Testis (tissue), 3 donors: ENCODE results near the gene TTC31. TPM values are rescaled to one million over a fixed set of nuclear protein-coding genes. Genes with fewer than 3 reads are reported as not detected.
A peak's percentile ranks its signal among the peaks of the same experiment; 100 is the strongest.

Source experiments
- DNase-seq: peaks from one replicate; pipeline ENCODE4 v3.0.0-alpha.2; 2019
- H3K27ac ChIP-seq, 2 donors: fragments of 200-600 bp; sonication (generic); one replicate each; pipeline ENCODE4 v1.5.1; 2019
- H3K27me3 ChIP-seq: fragments of 200-600 bp; sonication (generic); one replicate; pipeline ENCODE4 v1.5.1; 2019
- H3K36me3 ChIP-seq: fragments of 200-600 bp; sonication (generic); one replicate; pipeline ENCODE4 v1.5.1; 2017; ENCODE audit warnings: low read depth; ENCODE audit errors: missing control alignments
- H3K4me1 ChIP-seq: fragments of 200-600 bp; sonication (generic); one replicate; pipeline ENCODE4 v1.5.1; 2019
- H3K4me3 ChIP-seq, 2 donors: fragments of 200-600 bp; sonication (generic); one replicate each; pipeline ENCODE4 v1.5.1; 2017 to 2019
- H3K9me3 ChIP-seq: fragments of 200-600 bp; sonication (generic); one replicate; pipeline ENCODE4 v1.5.1; 2017
- POLR2A ChIP-seq: fragments of 450-650 bp; IDR thresholded peaks from one replicate; pipeline ENCODE4 v1.6.1; 2017; ENCODE audit warnings: antibody characterized with exemption, mild to moderate bottlenecking, moderate library complexity
- WGBS, 2 donors: methylation state at CpG; one replicate each; pipeline ENCODE4 v1.1.5; 2018; 5-methylcytosine and 5-hydroxymethylcytosine counted together
- intact Hi-C: fragments of 100-400 bp; cut with DNase I; formaldehyde crosslinking; loops from one replicate; pipeline ENCODE4 v1.15.1; 2023; ENCODE audit warnings: low total_unique reads
- polyA plus RNA-seq: library from polyadenylated mRNA; stranded (reverse); fragments of 350-450 nt; fragmentation: Illumina TruSeq; extraction: RNeasy Lipid Tissue Mini Kit (QIAGEN cat#74804); gene quantifications from one replicate; pipeline ENCODE4 v1.2.3, GENCODE V29; 2014; ENCODE audit warnings: low read depth, low replicate concordance; ENCODE audit not compliant: insufficient read depth
- total RNA-seq, 2 donors: library from RNA; depleted of rRNA; stranded (reverse); fragments of >200 nt; gene quantifications; one replicate each; pipeline ENCODE4 v1.2.3, GENCODE V29; 2016
- TF ChIP-seq, protein P1 (sequence below), 3 experiments: fragments of 450-650 bp in 2 of 3; fragments of 200-600 bp in 1 of 3; sonication (generic) in 1 of 3; IDR thresholded peaks; one replicate each; pipeline ENCODE4 v1.5.1; 2016 to 2019; ENCODE audit warnings: antibody characterized with exemption in 3 of 3, mild to moderate bottlenecking in 2 of 3, moderate library complexity in 1 of 3

TTC31 gene
- total and polyA plus RNA-seq, 3 donors from 2014 or later = 19.6 to 36.2 (median 30.1) TPM

DNA sequence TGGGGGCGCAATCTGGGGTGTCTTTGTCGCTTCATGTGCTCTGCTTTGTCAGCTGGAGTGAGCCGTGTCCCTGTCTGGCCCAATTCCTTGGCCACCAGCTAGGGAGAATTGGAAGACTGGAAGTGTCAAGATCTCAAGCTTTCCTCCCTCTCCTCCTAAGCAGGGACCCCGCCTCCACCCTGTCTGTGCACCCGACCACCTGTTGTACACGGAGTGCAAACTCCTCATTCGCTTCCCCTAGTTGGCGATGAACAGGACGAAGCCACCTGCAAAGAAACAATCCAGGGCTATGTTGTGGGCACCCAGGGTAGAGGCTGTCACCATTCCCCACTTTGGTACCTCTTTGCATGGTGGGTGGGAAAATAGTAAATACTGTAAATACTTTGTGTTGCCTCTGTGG is 44.9 kb downstream of the TTC31 start:
- intact Hi-C loops = no loop called here
- H3K9me3 ChIP-seq = no peaks in the 10 kb centered on the region
- 94 to 95% methylated on average over 9 of the region's 9 CpGs for WGBS, 2 donors
- DNase-seq = no peak
- peaks cover 16% of the 10 kb centered on the region for H3K4me1 ChIP-seq
- no peak overlapping the region for H3K27ac ChIP-seq
- H3K4me3 ChIP-seq = no peak overlapping the region
- TF ChIP-seq POLR2A = no peak
- TF ChIP-seq, protein P1, sequence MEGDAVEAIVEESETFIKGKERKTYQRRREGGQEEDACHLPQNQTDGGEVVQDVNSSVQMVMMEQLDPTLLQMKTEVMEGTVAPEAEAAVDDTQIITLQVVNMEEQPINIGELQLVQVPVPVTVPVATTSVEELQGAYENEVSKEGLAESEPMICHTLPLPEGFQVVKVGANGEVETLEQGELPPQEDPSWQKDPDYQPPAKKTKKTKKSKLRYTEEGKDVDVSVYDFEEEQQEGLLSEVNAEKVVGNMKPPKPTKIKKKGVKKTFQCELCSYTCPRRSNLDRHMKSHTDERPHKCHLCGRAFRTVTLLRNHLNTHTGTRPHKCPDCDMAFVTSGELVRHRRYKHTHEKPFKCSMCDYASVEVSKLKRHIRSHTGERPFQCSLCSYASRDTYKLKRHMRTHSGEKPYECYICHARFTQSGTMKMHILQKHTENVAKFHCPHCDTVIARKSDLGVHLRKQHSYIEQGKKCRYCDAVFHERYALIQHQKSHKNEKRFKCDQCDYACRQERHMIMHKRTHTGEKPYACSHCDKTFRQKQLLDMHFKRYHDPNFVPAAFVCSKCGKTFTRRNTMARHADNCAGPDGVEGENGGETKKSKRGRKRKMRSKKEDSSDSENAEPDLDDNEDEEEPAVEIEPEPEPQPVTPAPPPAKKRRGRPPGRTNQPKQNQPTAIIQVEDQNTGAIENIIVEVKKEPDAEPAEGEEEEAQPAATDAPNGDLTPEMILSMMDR (IDR thresholded peaks at IDR 0.05) = no peak
- no peaks in the 10 kb centered on the region for H3K36me3 ChIP-seq
- no peaks in the 10 kb centered on the region for H3K27me3 ChIP-seq

DNA sequence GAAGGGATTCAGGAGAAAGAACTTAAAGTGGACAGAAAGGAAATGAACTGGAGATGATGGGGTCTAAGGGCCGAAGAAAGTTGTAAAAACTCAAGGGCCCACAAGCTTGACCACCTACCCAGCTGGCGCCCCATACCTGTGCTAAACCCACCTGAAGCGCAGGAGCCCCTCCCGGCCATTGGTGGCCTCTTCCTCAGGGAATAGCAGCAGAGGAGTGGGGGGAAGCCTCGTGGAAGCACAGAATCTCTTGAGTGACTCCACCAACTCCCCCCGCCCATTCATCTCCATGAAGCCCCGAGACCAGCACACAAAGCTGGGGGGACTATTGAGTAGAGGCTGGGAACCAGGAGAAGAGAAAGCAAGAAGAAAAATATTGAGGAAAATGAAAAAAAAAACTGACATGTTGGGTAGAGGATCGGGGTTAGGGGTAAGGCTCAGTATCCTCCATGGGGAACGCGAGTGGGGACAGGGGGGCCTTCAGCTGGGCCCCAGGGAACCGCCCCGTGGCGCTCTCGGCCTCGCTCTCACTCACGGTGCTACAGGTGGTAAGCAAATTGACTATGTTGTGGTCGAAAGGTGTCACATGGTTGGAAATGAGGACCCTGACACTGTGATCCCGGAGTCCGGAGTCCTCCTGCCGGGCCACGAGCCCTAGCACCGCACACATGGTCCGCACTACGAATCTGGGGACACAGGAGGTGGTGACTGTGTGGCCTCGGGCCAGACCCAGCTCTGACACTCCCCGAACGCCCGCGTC is 45.9 kb downstream of the TTC31 start:
- Histone ChIP-seq H3K27me3 (no peaks in the 10 kb centered on the region), H3K36me3 (no peaks in the 10 kb centered on the region), H3K4me1 (peaks cover 16% of the 10 kb centered on the region), H3K27ac (peak overlapping the region; percentile 62 to 82), H3K9me3 (no peaks in the 10 kb centered on the region), H3K4me3 (peak overlapping the region; percentile 72 to 87)
- DNase-seq = no peak
- TF ChIP-seq, protein P1 (IDR thresholded peaks at IDR 0.05) = no peak
- TF ChIP-seq POLR2A = no peak
- WGBS, 2 donors = 13 to 14% methylated on average over 17 to 28 of the region's 29 CpGs
- intact Hi-C loops = no loop called here

DNA sequence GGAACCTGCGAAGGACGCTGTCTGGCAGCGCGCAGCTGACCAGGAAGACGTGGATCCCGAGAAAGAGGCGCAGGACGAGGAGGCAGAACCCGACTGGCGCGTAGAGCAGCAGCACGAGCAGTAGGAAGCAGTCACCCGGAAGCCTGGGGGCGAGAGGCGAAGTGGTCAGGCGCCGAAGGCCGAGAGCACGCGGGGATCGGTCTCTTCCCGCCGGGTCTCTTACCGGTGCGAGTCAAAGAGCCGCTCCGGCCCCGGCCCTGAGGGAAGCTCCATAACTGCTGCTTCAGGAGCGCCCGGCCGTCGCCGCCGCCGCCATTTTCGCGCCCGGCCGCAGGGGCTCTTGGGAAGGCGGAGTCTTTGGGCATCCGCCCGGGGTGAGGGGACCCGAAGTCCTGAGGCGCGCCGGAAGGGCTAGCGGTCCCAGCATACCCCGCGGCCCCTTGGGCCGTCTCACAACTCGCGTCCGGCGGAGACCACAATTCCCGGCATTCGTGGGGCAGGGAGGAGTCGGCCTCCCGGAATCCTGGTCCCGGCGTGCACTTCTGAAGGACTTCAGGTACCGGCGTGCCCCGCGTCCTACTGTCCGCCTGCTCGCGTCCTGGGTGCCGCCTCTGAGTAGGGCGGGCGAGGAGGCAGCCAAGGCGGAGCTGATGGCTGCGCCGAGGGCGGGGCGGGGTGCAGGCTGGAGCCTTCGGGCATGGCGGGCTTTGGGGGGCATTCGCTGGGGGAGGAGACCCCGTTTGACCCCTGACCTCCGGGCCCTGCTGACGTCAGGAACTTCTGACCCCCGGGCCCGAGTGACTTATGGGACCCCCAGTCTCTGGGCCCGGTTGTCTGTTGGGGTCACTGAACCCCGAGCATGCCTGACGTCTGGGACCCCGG is 46.7 kb downstream of the TTC31 start, which contains the start of the genes AUP1 and HTRA2:
TSS of gene AUP1 (minus strand) at position 350 of the 882 bp plus-strand sequence. CDS start at position 273, 77 bp downstream.
TSS of gene HTRA2 (plus strand) at position 577 of the 882 bp plus-strand sequence. CDS start at position 651, 74 bp downstream.
- peak within 1 kb of the TSS; percentile 72 to 87 for H3K4me3 ChIP-seq
- WGBS, 2 donors = 0 to 3% methylated on average over 15 to 56 of the region's 87 CpGs
- no peaks in the 10 kb centered on the region for H3K36me3 ChIP-seq
- peaks cover 16% of the 10 kb centered on the region for H3K4me1 ChIP-seq
- peak within 1 kb of the TSS; percentile 62 to 82 for H3K27ac ChIP-seq
- intact Hi-C loops = no loop called here
- no peaks in the 10 kb centered on the region for H3K27me3 ChIP-seq
- DNase-seq = peak; percentile 99
- H3K9me3 ChIP-seq = no peaks in the 10 kb centered on the region
- no peak for TF ChIP-seq POLR2A
- TF ChIP-seq, protein P1 (IDR thresholded peaks at IDR 0.05) = no peak

DNA sequence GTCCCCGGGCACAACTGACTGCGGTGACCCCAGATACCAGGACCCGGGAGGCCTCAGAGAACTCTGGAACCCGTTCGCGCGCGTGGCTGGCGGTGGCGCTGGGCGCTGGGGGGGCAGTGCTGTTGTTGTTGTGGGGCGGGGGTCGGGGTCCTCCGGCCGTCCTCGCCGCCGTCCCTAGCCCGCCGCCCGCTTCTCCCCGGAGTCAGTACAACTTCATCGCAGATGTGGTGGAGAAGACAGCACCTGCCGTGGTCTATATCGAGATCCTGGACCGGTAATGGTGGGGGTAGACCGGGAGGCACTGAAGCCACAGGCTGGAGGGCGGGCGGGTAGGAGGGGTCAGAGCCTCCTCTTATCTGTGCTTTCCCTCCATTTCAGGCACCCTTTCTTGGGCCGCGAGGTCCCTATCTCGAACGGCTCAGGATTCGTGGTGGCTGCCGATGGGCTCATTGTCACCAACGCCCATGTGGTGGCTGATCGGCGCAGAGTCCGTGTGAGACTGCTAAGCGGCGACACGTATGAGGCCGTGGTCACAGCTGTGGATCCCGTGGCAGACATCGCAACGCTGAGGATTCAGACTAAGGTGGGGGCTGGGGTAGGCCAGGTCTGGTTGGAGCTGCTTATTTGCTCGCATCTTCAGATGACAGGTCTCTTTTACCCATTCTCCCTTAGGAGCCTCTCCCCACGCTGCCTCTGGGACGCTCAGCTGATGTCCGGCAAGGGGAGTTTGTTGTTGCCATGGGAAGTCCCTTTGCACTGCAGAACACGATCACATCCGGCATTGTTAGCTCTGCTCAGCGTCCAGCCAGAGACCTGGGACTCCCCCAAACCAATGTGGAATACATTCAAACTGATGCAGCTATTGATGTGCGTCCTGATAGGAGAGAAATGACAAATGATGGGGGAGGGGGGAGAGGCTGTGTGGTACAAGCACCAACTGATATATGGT is 47.6 kb downstream of the TTC31 start:
- Histone ChIP-seq H3K4me3 (peak overlapping the region; percentile 72 to 87), H3K36me3 (no peaks in the 10 kb centered on the region), H3K9me3 (no peaks in the 10 kb centered on the region), H3K27ac (peak overlapping the region; percentile 62 to 82), H3K27me3 (no peaks in the 10 kb centered on the region), H3K4me1 (peaks cover 16% of the 10 kb centered on the region)
- no peak for TF ChIP-seq POLR2A
- TF ChIP-seq, protein P1 (IDR thresholded peaks at IDR 0.05) = no peak
- WGBS, 2 donors = 1 to 3% methylated on average over 18 to 43 of the region's 54 CpGs
- intact Hi-C loops = no loop called here
- DNase-seq = peak; percentile 49
